GM23338 (cell line): ENCODE measurements around the gene SFMBT2. TPM values are rescaled to one million over a fixed set of nuclear protein-coding genes. Genes with fewer than 3 reads are reported as not detected.

Experiments
- ATAC-seq: fragments of 200-7000 bp; cut with Tn5 transposase; 3 replicates; pipeline ENCODE4 v1.9.1; 2020
- DNase-seq: peaks from one replicate; pipeline ENCODE4 v3.0.0-alpha.2; 2015; ENCODE audit warnings: low spot score
- H2AFZ ChIP-seq: fragments of 200-600 bp; sonication (generic); 2 replicates; pipeline ENCODE4 v1.8.0; 2016; ENCODE audit warnings: antibody characterized with exemption, mild to moderate bottlenecking, moderate library complexity
- H3F3A ChIP-seq: fragments of 200-600 bp; sonication (generic); replicated peaks from 2 replicates; pipeline ENCODE4 v1.8.0; 2017; ENCODE audit warnings: antibody characterized with exemption, mixed run types, low read depth
- H3K27ac ChIP-seq: fragments of 200-600 bp; sonication (generic); 2 replicates; pipeline ENCODE4 v1.6.1; 2016; ENCODE audit warnings: low read depth
- H3K27me3 ChIP-seq: fragments of 200-600 bp; sonication (generic); 2 replicates; pipeline ENCODE4 v1.8.0; 2016; ENCODE audit warnings: mild to moderate bottlenecking, mixed run types, moderate library complexity; ENCODE audit not compliant: insufficient read depth
- H3K36me3 ChIP-seq: fragments of 200-600 bp; sonication (generic); 2 replicates; pipeline ENCODE4 v1.8.0; 2016; ENCODE audit warnings: mild to moderate bottlenecking; ENCODE audit not compliant: insufficient read depth
- H3K4me1 ChIP-seq: fragments of 200-600 bp; sonication (generic); 2 replicates; pipeline ENCODE4 v1.8.0; 2016; ENCODE audit warnings: mild to moderate bottlenecking, moderate library complexity; ENCODE audit not compliant: insufficient read depth
- H3K4me2 ChIP-seq: fragments of 200-600 bp; sonication (generic); 2 replicates; pipeline ENCODE4 v1.7.1; 2017; ENCODE audit warnings: mixed run types
- H3K4me3 ChIP-seq: fragments of 200-600 bp; sonication (generic); 2 replicates; pipeline ENCODE4 v1.6.1; 2016; ENCODE audit warnings: mixed run types
- H3K79me2 ChIP-seq: fragments of 200-600 bp; sonication (generic); replicated peaks from 2 replicates; pipeline ENCODE4 v1.8.0; 2017; ENCODE audit warnings: mild to moderate bottlenecking; ENCODE audit not compliant: insufficient read depth
- H3K9me2 ChIP-seq: fragments of 200-600 bp; sonication (generic); 2 replicates; pipeline ENCODE4 v1.8.0; 2017; ENCODE audit not compliant: insufficient read depth
- H4K20me1 ChIP-seq: fragments of 200-600 bp; sonication (generic); replicated peaks from 2 replicates; pipeline ENCODE4 v1.8.0; 2017; ENCODE audit warnings: mild to moderate bottlenecking; ENCODE audit not compliant: insufficient read depth
- H3K27ac Mint-ChIP-seq: 2 replicates; pipeline ENCODE4 v1.8.0; 2020; ENCODE audit warnings: inconsistent platforms, mild to moderate bottlenecking, moderate library complexity, mixed read lengths
- H3K27me3 Mint-ChIP-seq: 3 replicates; pipeline ENCODE4 v1.8.0; 2022; ENCODE audit warnings: low read depth, mild to moderate bottlenecking, moderate library complexity, mixed read lengths, inconsistent platforms; ENCODE audit not compliant: insufficient read depth, poor library complexity
- H3K36me3 Mint-ChIP-seq: 3 replicates; pipeline ENCODE4 v1.8.0; 2021; ENCODE audit warnings: low read depth, mild to moderate bottlenecking, inconsistent platforms, moderate library complexity, mixed read lengths
- H3K4me1 Mint-ChIP-seq: 3 replicates; pipeline ENCODE4 v1.8.0; 2020; ENCODE audit warnings: mild to moderate bottlenecking, inconsistent platforms, mixed read lengths
- H3K4me3 Mint-ChIP-seq: 3 replicates; pipeline ENCODE4 v1.8.0; 2021; ENCODE audit warnings: moderate library complexity, mild to moderate bottlenecking, inconsistent platforms, mixed read lengths
- H3K9me3 Mint-ChIP-seq: 3 replicates; pipeline ENCODE4 v1.8.0; 2020; ENCODE audit warnings: moderate library complexity, mild to moderate bottlenecking, inconsistent platforms, mixed read lengths
- CREB1 ChIP-seq: fragments of 250-450 bp; sonication (Bioruptor Pico); IDR thresholded peaks from 2 replicates; pipeline ENCODE4 v1.5.0; 2020; ENCODE audit warnings: low read depth, mild to moderate bottlenecking, moderate library complexity
- EZH2 ChIP-seq: fragments of 200-600 bp; sonication (generic); IDR thresholded peaks from one replicate; pipeline ENCODE4 v1.8.0; 2017; ENCODE audit warnings: antibody characterized with exemption, mild to moderate bottlenecking, low read depth; ENCODE audit not compliant: unreplicated experiment
- EZH2phosphoT487 ChIP-seq: fragments of 200-600 bp; sonication (generic); IDR thresholded peaks from one replicate; pipeline ENCODE4 v1.8.1; 2018; ENCODE audit warnings: antibody characterized with exemption; ENCODE audit not compliant: unreplicated experiment
- JUNB ChIP-seq: IDR thresholded peaks from one replicate; pipeline ENCODE4 v1.6.1; 2016; ENCODE audit warnings: antibody characterized with exemption; ENCODE audit not compliant: unreplicated experiment
- NANOG ChIP-seq: IDR thresholded peaks from 2 replicates; pipeline ENCODE4 v1.6.1; 2016; ENCODE audit warnings: antibody characterized with exemption, borderline replicate concordance
- POLR2AphosphoS5 ChIP-seq: IDR thresholded peaks from 2 replicates; pipeline ENCODE4 v1.6.1; 2016; ENCODE audit warnings: antibody characterized with exemption, low read depth
- STAT1 ChIP-seq: IDR thresholded peaks from one replicate; pipeline ENCODE4 v1.6.1; 2016; ENCODE audit warnings: antibody characterized with exemption; ENCODE audit not compliant: unreplicated experiment
- ZNF114 ChIP-seq: fragments of 250-450 bp; sonication (Bioruptor Pico); IDR thresholded peaks from 2 replicates; pipeline ENCODE4 v1.5.0; 2020; ENCODE audit warnings: mild to moderate bottlenecking, moderate library complexity
- ZNF331 ChIP-seq: fragments of 250-450 bp; sonication (Bioruptor Pico); IDR thresholded peaks from 2 replicates; pipeline ENCODE4 v1.5.0; 2020; ENCODE audit warnings: low read depth, mild to moderate bottlenecking, moderate library complexity
- polyA plus RNA-seq: library from polyadenylated mRNA; unstranded; fragments of >200 nt; fragmentation: Nextera tagmentation; extraction: Ambion mirVana; gene quantifications from 2 replicates; pipeline ENCODE4 v1.2.1, GENCODE V29; 2016
- total RNA-seq: library from RNA; depleted of rRNA; stranded (reverse); fragments of >200 nt; shearing (Covaris generic); gene quantifications from 2 replicates; pipeline ENCODE4 v1.2.3, GENCODE V29; 2014
- TF ChIP-seq, protein P1 (sequence below): IDR thresholded peaks from 2 replicates; pipeline ENCODE4 v1.6.1; 2016; ENCODE audit warnings: antibody characterized with exemption
- TF ChIP-seq, protein P2 (sequence below), 2 experiments: fragments of 200-600 bp in 1 of 2; sonication (generic) in 1 of 2; conservative IDR thresholded peaks; 2 replicates each; pipeline versions ENCODE4 v1.5.1 to v1.6.1; 2016 to 2017; ENCODE audit warnings: antibody characterized with exemption in 2 of 2, low read depth in 2 of 2, mild to moderate bottlenecking in 2 of 2, moderate library complexity in 1 of 2
- TF ChIP-seq, protein P3 (sequence below): IDR thresholded peaks from one replicate; pipeline ENCODE4 v1.6.1; 2018; ENCODE audit warnings: antibody characterized with exemption; ENCODE audit not compliant: unreplicated experiment
- TF ChIP-seq, protein P4 (sequence below): fragments of 250-450 bp; sonication (Bioruptor Pico); IDR thresholded peaks from 2 replicates; pipeline ENCODE4 v1.5.0; 2020; ENCODE audit warnings: mild to moderate bottlenecking, moderate library complexity

SFMBT2 gene
- total and polyA plus RNA-seq, 2 experiments from 2014 or later, result 2.7 to 6.7 TPM

DNA sequence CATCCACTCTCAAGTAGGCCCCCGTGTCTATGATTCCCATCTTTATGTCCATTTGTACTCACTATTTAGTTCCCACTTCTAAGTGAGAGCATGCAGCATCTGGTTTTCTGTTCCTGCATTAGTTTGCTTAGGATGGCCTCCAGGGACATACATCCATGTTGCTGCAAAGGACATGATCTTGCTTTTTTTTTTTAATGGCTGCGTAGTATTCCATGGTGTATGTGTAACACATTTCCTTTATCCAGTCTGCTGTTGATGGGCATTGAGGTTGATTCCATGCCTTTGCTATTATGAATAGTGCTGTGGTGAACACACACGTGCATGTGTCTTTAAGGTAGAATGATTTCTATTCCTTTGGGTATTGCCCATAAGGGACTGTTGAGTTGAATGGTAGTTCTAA, 67.8 kb downstream of the SFMBT2 start:
- no peak for ATAC-seq
- Histone ChIP-seq H3K36me3 (no peaks in the 10 kb centered on the region), H3K4me1 (0 out of 2 replicates have a peak, but pooled peaks cover 11% of the 10 kb centered on the region), H3K4me3 (no peak overlapping the region), H3K27me3 (no peaks in the 10 kb centered on the region), H3F3A (no peaks in the 10 kb centered on the region), H3K4me2 (no peak overlapping the region), H2AFZ (no peak overlapping the region), H3K27ac (no peak overlapping the region), H3K9me2 (no peaks in the 10 kb centered on the region; the same call in 1 of the 2 replicates), H3K79me2 (no peaks in the 10 kb centered on the region), H4K20me1 (no peaks in the 10 kb centered on the region)
- no peak for DNase-seq
- Mint-ChIP-seq H3K27ac (no peak overlapping the region), H3K27me3 (peaks cover 7% of the 10 kb centered on the region), H3K9me3 (peaks cover 5% of the 10 kb centered on the region; the same call in 2 of the 3 replicates), H3K36me3 (peaks cover 12% of the 10 kb centered on the region; the same call in 1 of the 3 replicates), H3K4me3 (no peak overlapping the region), H3K4me1 (peaks cover 15% of the 10 kb centered on the region; the same call in 2 of the 3 replicates)
- no peak for TF ChIP-seq EZH2phosphoT487
- TF ChIP-seq POLR2AphosphoS5, result no peak
- TF ChIP-seq, protein P1, sequence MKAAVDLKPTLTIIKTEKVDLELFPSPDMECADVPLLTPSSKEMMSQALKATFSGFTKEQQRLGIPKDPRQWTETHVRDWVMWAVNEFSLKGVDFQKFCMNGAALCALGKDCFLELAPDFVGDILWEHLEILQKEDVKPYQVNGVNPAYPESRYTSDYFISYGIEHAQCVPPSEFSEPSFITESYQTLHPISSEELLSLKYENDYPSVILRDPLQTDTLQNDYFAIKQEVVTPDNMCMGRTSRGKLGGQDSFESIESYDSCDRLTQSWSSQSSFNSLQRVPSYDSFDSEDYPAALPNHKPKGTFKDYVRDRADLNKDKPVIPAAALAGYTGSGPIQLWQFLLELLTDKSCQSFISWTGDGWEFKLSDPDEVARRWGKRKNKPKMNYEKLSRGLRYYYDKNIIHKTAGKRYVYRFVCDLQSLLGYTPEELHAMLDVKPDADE, result no peak
- TF ChIP-seq STAT1, result no peak
- TF ChIP-seq, protein P2, sequence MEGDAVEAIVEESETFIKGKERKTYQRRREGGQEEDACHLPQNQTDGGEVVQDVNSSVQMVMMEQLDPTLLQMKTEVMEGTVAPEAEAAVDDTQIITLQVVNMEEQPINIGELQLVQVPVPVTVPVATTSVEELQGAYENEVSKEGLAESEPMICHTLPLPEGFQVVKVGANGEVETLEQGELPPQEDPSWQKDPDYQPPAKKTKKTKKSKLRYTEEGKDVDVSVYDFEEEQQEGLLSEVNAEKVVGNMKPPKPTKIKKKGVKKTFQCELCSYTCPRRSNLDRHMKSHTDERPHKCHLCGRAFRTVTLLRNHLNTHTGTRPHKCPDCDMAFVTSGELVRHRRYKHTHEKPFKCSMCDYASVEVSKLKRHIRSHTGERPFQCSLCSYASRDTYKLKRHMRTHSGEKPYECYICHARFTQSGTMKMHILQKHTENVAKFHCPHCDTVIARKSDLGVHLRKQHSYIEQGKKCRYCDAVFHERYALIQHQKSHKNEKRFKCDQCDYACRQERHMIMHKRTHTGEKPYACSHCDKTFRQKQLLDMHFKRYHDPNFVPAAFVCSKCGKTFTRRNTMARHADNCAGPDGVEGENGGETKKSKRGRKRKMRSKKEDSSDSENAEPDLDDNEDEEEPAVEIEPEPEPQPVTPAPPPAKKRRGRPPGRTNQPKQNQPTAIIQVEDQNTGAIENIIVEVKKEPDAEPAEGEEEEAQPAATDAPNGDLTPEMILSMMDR (conservative IDR thresholded peaks at IDR 0.05; ENCODE audit: low read depth in 2 of 2), result no peak
- TF ChIP-seq, protein P3, sequence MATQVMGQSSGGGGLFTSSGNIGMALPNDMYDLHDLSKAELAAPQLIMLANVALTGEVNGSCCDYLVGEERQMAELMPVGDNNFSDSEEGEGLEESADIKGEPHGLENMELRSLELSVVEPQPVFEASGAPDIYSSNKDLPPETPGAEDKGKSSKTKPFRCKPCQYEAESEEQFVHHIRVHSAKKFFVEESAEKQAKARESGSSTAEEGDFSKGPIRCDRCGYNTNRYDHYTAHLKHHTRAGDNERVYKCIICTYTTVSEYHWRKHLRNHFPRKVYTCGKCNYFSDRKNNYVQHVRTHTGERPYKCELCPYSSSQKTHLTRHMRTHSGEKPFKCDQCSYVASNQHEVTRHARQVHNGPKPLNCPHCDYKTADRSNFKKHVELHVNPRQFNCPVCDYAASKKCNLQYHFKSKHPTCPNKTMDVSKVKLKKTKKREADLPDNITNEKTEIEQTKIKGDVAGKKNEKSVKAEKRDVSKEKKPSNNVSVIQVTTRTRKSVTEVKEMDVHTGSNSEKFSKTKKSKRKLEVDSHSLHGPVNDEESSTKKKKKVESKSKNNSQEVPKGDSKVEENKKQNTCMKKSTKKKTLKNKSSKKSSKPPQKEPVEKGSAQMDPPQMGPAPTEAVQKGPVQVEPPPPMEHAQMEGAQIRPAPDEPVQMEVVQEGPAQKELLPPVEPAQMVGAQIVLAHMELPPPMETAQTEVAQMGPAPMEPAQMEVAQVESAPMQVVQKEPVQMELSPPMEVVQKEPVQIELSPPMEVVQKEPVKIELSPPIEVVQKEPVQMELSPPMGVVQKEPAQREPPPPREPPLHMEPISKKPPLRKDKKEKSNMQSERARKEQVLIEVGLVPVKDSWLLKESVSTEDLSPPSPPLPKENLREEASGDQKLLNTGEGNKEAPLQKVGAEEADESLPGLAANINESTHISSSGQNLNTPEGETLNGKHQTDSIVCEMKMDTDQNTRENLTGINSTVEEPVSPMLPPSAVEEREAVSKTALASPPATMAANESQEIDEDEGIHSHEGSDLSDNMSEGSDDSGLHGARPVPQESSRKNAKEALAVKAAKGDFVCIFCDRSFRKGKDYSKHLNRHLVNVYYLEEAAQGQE, result no peak
- no peak for TF ChIP-seq JUNB
- no peak for TF ChIP-seq ZNF331 (CRISPR knock-in tag)
- TF ChIP-seq, protein P4, sequence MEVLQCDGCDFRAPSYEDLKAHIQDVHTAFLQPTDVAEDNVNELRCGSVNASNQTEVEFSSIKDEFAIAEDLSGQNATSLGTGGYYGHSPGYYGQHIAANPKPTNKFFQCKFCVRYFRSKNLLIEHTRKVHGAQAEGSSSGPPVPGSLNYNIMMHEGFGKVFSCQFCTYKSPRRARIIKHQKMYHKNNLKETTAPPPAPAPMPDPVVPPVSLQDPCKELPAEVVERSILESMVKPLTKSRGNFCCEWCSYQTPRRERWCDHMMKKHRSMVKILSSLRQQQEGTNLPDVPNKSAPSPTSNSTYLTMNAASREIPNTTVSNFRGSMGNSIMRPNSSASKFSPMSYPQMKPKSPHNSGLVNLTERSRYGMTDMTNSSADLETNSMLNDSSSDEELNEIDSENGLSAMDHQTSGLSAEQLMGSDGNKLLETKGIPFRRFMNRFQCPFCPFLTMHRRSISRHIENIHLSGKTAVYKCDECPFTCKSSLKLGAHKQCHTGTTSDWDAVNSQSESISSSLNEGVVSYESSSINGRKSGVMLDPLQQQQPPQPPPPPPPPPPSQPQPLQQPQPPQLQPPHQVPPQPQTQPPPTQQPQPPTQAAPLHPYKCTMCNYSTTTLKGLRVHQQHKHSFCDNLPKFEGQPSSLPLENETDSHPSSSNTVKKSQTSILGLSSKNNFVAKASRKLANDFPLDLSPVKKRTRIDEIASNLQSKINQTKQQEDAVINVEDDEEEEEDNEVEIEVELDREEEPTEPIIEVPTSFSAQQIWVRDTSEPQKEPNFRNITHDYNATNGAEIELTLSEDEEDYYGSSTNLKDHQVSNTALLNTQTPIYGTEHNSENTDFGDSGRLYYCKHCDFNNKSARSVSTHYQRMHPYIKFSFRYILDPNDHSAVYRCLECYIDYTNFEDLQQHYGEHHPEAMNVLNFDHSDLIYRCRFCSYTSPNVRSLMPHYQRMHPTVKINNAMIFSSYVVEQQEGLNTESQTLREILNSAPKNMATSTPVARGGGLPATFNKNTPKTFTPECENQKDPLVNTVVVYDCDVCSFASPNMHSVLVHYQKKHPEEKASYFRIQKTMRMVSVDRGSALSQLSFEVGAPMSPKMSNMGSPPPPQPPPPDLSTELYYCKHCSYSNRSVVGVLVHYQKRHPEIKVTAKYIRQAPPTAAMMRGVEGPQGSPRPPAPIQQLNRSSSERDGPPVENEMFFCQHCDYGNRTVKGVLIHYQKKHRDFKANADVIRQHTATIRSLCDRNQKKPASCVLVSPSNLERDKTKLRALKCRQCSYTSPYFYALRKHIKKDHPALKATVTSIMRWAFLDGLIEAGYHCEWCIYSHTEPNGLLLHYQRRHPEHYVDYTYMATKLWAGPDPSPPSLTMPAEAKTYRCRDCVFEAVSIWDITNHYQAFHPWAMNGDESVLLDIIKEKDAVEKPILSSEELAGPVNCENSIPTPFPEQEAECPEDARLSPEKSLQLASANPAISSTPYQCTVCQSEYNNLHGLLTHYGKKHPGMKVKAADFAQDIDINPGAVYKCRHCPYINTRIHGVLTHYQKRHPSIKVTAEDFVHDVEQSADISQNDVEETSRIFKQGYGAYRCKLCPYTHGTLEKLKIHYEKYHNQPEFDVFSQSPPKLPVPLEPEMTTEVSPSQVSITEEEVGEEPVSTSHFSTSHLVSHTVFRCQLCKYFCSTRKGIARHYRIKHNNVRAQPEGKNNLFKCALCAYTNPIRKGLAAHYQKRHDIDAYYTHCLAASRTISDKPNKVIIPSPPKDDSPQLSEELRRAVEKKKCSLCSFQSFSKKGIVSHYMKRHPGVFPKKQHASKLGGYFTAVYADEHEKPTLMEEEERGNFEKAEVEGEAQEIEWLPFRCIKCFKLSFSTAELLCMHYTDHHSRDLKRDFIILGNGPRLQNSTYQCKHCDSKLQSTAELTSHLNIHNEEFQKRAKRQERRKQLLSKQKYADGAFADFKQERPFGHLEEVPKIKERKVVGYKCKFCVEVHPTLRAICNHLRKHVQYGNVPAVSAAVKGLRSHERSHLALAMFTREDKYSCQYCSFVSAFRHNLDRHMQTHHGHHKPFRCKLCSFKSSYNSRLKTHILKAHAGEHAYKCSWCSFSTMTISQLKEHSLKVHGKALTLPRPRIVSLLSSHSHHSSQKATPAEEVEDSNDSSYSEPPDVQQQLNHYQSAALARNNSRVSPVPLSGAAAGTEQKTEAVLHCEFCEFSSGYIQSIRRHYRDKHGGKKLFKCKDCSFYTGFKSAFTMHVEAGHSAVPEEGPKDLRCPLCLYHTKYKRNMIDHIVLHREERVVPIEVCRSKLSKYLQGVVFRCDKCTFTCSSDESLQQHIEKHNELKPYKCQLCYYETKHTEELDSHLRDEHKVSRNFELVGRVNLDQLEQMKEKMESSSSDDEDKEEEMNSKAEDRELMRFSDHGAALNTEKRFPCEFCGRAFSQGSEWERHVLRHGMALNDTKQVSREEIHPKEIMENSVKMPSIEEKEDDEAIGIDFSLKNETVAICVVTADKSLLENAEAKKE (CRISPR knock-in tag), result no peak
- TF ChIP-seq ZNF114 (CRISPR knock-in tag), result no peak
- no peak for TF ChIP-seq CREB1 (CRISPR knock-in tag)
- TF ChIP-seq EZH2, result no peak
- no peak for TF ChIP-seq NANOG
